ENCODE measurements around the gene SMOC2.

Gene SMOC2

GRCh38 chr6:168442646-168443045 lies 1.7 kb downstream of the SMOC2 start:
- DNase-seq (ENCODE audit: low read depth in 2 of 2, low spot score in 1 of 2), result no peak

GRCh38 chr6:168447282-168447681 lies 6.3 kb downstream of the SMOC2 start:
- DNase-seq (ENCODE audit: low read depth in 2 of 2, low spot score in 1 of 2), result no peak

GRCh38 chr6:168447700-168448099 lies 6.7 kb downstream of the SMOC2 start:
- DNase-seq (ENCODE audit: low read depth in 2 of 2, low spot score in 1 of 2), result no peak

GRCh38 chr6:168448243-168448855 lies 7.4 kb downstream of the SMOC2 start:
- DNase-seq (ENCODE audit: low read depth in 2 of 2, low spot score in 1 of 2), result no peak

GRCh38 chr6:168450917-168451316 lies 9.9 kb downstream of the SMOC2 start:
- DNase-seq (ENCODE audit: low read depth in 2 of 2, low spot score in 1 of 2), result no peak

GRCh38 chr6:168451805-168452517 lies 11.0 kb downstream of the SMOC2 start:
- DNase-seq (ENCODE audit: low read depth in 2 of 2, low spot score in 1 of 2), result no peak

- DNase-seq (ENCODE audit: low read depth in 2 of 2, low spot score in 1 of 2), result no peak
These were observed 11.8 kb downstream of the SMOC2 start for GRCh38 chr6:168452685-168453377.

GRCh38 chr6:168455847-168456530 lies 15.0 kb downstream of the SMOC2 start:
- no peak for DNase-seq (ENCODE audit: low read depth in 2 of 2, low spot score in 1 of 2)

- no peak for DNase-seq (ENCODE audit: low read depth in 2 of 2, low spot score in 1 of 2)
These were observed 16.1 kb downstream of the SMOC2 start for GRCh38 chr6:168456907-168457652.

- no peak for DNase-seq (ENCODE audit: low read depth in 2 of 2, low spot score in 1 of 2)
These were observed 16.6 kb downstream of the SMOC2 start for GRCh38 chr6:168457653-168457934.

- DNase-seq (ENCODE audit: low read depth in 2 of 2, low spot score in 1 of 2), result no peak
These were observed 17.1 kb downstream of the SMOC2 start for GRCh38 chr6:168458101-168458500.

- DNase-seq (ENCODE audit: low read depth in 2 of 2, low spot score in 1 of 2), result no peak
These were observed 18.6 kb downstream of the SMOC2 start for GRCh38 chr6:168459572-168459971.

GRCh38 chr6:168462289-168462853 lies 21.4 kb downstream of the SMOC2 start:
- DNase-seq (ENCODE audit: low read depth in 2 of 2, low spot score in 1 of 2), result no peak

- no peak for DNase-seq (ENCODE audit: low read depth in 2 of 2, low spot score in 1 of 2)
These were observed 23.6 kb downstream of the SMOC2 start for GRCh38 chr6:168464546-168464945.

- DNase-seq (ENCODE audit: low read depth in 2 of 2, low spot score in 1 of 2), result no peak
These were observed 27.1 kb downstream of the SMOC2 start for GRCh38 chr6:168468045-168468444.

- DNase-seq (ENCODE audit: low read depth in 2 of 2, low spot score in 1 of 2), result no peak
These were observed 28.5 kb downstream of the SMOC2 start for GRCh38 chr6:168469521-168469920.

GRCh38 chr6:168469926-168470325 lies 28.9 kb downstream of the SMOC2 start:
- DNase-seq (ENCODE audit: low read depth in 2 of 2, low spot score in 1 of 2), result no peak

GRCh38 chr6:168472363-168472762 lies 31.4 kb downstream of the SMOC2 start:
- no peak for DNase-seq (ENCODE audit: low read depth in 2 of 2, low spot score in 1 of 2)

- no peak for DNase-seq (ENCODE audit: low read depth in 2 of 2, low spot score in 1 of 2)
These were observed 32.2 kb downstream of the SMOC2 start for GRCh38 chr6:168473197-168473596.

- no peak for DNase-seq (ENCODE audit: low read depth in 2 of 2, low spot score in 1 of 2)
These were observed 34.4 kb downstream of the SMOC2 start for GRCh38 chr6:168475188-168476013.
